ENCODE measurements around the gene FAM83D. TPM values are rescaled to one million over a fixed set of nuclear protein-coding genes. Genes with fewer than 3 reads are reported as not detected.

Gene FAM83D
- total RNA-seq, 5 donors from 2014 or later (not counting 1 experiment from before 2014, with no cell fraction given), result 1.3 to 4.0 (median 2.4) TPM

DNA sequence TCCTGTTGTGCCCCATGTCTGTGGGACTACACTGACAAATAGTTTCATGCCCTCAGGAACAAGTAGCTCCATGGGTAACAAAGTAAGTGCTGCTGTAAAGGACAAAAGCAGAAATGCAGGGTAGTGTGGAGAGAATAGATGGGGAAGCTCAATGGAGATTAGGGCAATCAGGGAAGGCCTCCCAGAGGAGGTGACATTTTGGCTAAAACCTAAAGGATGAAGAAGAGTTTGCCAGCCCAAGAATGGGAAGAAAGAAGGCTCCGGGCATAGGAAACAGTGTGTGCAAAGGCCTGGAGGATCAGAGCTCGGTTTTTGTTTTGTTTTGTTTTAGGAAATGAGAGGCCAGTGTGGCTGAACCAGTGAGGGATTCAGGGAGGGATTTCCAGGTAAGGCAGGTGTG, 43.6 kb upstream of the FAM83D start:
- POLR2A ChIA-PET, result interaction anchor here in 1 of 2 donors (1.5 kb wide), 1 partner anchor 8 kb away, joined by 6 read pairs; no protein-coding TSS in a partner anchor
- DNase-seq (no peak), ATAC-seq (replicated peaks in 1 of 4) (no peak)
- H3K9me3 Mint-ChIP-seq, result no peaks in the 10 kb centered on the region
- CTCF ChIA-PET, result interaction anchor here in 1 of 2 donors (0.9 to 1.3 kb wide), 4 partner anchors 10 to 75 kb away, joined by 3 to 5 read pairs (median 4); no protein-coding TSS in a partner anchor
- Histone ChIP-seq H3K36me3 (ENCODE audit: control insufficient read depth in 2 of 2, extremely low read depth in 1 of 2, insufficient read depth in 1 of 2, low read length in 1 of 2) (peaks cover 6 to 9% of the 10 kb centered on the region in 2 donors), H3K4me1 (ENCODE audit: control insufficient read depth in 1 of 2, extremely low read depth in 1 of 2, insufficient read depth in 2 of 2, low read length in 2 of 2) (peaks cover 0 to 47% of the 10 kb centered on the region in 2 experiments), H3K4me3 (ENCODE audit: control insufficient read depth in 1 of 2, extremely low read depth in 1 of 2, low read length in 1 of 2) (no peak overlapping the region), H3K9me3 (no peaks in the 10 kb centered on the region), H3K27ac (ENCODE audit: low read length) (peak overlapping the region; percentile 21), H3K27me3 (replicated peaks in 1 of 2; ENCODE audit: control insufficient read depth in 2 of 2, extremely low read depth in 1 of 2, insufficient read depth in 2 of 2, low read length in 1 of 2) (no peaks in the 10 kb centered on the region)
- peaks cover 73 to 79% (median 75%) of the 10 kb centered on the region in 3 donors for H3K4me1 Mint-ChIP-seq
- peak overlapping the region; percentile 87 to 95 for H3K27ac Mint-ChIP-seq
- peaks cover 12% of the 10 kb centered on the region for H3K36me3 Mint-ChIP-seq
- H3K27me3 Mint-ChIP-seq, result no peaks in the 10 kb centered on the region
- WGBS (ENCODE audit: insufficient coverage), result 56% methylated on average over 2 of the region's 2 CpGs
- H3K4me3 Mint-ChIP-seq, result peak overlapping the region in 2 of 3 donors; percentile 26 to 35

DNA sequence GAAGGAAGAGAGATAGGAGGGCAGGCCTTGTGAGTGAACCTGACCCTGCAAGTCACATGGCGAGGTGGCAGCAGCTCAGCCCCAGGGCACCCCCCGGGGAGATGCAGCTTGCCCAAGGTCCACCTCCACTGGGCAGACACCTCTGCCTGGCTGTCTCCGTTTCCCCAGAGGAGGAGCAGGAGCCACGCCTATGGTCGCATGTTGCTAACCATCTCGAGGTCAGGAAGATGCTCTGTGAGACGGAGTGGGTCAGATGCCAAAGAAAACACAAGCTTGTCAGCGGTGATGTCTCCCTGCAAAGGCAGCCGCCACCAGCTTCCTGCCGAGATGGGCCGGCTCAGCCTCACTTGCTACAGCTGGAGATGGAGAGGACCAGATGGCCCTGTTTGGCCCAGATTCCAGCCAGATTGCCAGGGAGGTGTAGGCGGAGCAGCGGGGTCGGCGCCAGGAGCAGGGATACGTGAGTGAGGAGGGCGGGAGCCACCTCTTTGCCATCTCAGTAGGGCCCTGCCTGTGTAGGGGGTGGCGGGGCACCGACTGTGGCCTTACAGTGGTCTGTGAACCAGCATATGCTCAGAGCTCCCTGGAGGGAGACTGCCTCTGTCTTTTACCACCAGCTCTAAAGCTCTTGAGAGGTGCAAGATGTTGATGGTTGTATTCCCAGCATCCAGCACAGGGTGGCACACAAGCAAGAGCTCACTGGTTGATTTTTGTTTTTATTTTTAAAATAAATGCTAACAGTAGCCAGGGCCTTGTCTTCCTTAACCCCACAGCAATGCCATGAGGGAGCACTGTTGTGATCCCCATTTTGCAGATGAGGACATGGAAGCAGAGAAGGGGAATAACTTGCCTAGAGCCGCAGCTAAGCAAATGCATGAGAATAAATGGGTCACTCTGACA, 42.9 kb upstream of the FAM83D start:
- Mint-ChIP-seq H3K9me3 (no peaks in the 10 kb centered on the region), H3K27ac (peak overlapping the region; percentile 87 to 95), H3K27me3 (no peaks in the 10 kb centered on the region), H3K36me3 (peaks cover 12% of the 10 kb centered on the region), H3K4me1 (peaks cover 65 to 71% (median 67%) of the 10 kb centered on the region in 3 donors), H3K4me3 (peak overlapping the region; percentile 1 to 35 (median 26))
- peaks cover 6 to 12% of the 10 kb centered on the region in 2 donors for H3K36me3 ChIP-seq (ENCODE audit: control insufficient read depth in 2 of 2, extremely low read depth in 1 of 2, insufficient read depth in 1 of 2, low read length in 1 of 2)
- H3K4me1 ChIP-seq (ENCODE audit: control insufficient read depth in 1 of 2, extremely low read depth in 1 of 2, insufficient read depth in 2 of 2, low read length in 2 of 2), result peaks cover 0 to 54% of the 10 kb centered on the region in 2 experiments
- 67% methylated on average over 18 of the region's 20 CpGs for WGBS (ENCODE audit: insufficient coverage)
- H3K4me3 ChIP-seq (ENCODE audit: control insufficient read depth in 1 of 2, extremely low read depth in 1 of 2, low read length in 1 of 2), result no peak overlapping the region
- no peaks in the 10 kb centered on the region for H3K27me3 ChIP-seq (replicated peaks in 1 of 2; ENCODE audit: control insufficient read depth in 2 of 2, extremely low read depth in 1 of 2, insufficient read depth in 2 of 2, low read length in 1 of 2)
- CTCF ChIA-PET, result interaction anchor here (0.6 to 1.3 kb wide), 6 partner anchors 9 to 94 kb away, joined by 3 to 5 read pairs (median 4); no protein-coding TSS in a partner anchor
- peak overlapping the region; percentile 21 for H3K27ac ChIP-seq (ENCODE audit: low read length)
- peak; percentile 37 to 74 (median 42) for ATAC-seq (replicated peaks in 1 of 4)
- POLR2A ChIA-PET, result interaction anchor here in 1 of 2 donors (0.8 to 1.5 kb wide), 2 partner anchors 9 to 120 kb away, joined by 3 to 6 read pairs; no protein-coding TSS in a partner anchor
- no peaks in the 10 kb centered on the region for H3K9me3 ChIP-seq
- DNase-seq, result peak in 1 of 35 experiments; percentile 24

DNA sequence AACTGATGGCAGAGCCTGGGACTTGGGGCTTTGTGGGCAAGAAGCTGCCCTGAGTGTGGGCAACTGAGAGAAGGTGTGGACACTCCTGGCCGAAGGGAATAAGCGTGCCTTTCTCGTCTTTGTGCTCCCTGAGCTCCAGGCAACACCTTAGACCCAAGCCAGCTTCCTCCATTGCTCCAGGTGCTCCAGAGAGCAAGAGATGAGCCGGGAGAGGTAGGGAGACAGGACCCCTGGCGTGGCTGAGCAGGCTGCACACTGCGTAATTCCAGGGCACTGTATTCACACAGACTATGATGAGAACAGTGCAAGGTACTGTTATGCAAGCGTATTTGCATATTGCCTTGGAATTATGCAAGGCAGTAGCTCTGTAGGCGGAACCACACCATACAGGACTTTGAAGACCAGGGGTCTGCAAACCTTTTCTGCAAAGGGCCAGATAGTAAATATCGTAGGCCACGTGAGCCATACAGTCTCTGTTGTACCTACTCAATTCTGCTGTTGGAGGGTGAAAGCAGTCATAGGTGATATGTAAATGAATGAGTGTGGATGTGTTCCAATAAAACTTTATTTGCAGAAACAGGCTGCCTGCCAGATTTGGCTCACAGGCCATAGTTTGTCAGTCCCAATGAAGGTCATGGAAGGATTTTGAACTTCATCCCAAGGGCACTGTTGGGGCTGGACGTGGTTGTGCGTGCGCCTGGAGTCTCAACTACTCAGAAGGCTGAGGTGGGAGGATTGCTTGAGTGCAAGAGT, 42.1 kb upstream of the FAM83D start:
- Histone ChIP-seq H3K4me3 (ENCODE audit: control insufficient read depth in 1 of 2, extremely low read depth in 1 of 2, low read length in 1 of 2) (no peak overlapping the region), H3K9me3 (no peaks in the 10 kb centered on the region), H3K4me1 (ENCODE audit: control insufficient read depth in 1 of 2, extremely low read depth in 1 of 2, insufficient read depth in 2 of 2, low read length in 2 of 2) (peaks cover 0 to 53% of the 10 kb centered on the region in 2 experiments), H3K27ac (ENCODE audit: low read length) (no peak overlapping the region), H3K36me3 (ENCODE audit: control insufficient read depth in 2 of 2, extremely low read depth in 1 of 2, insufficient read depth in 1 of 2, low read length in 1 of 2) (peaks cover 6 to 12% of the 10 kb centered on the region in 2 donors), H3K27me3 (replicated peaks in 1 of 2; ENCODE audit: control insufficient read depth in 2 of 2, extremely low read depth in 1 of 2, insufficient read depth in 2 of 2, low read length in 1 of 2) (no peaks in the 10 kb centered on the region)
- peaks cover 57 to 63% (median 59%) of the 10 kb centered on the region in 3 donors for H3K4me1 Mint-ChIP-seq
- H3K4me3 Mint-ChIP-seq, result no peak overlapping the region
- H3K27ac Mint-ChIP-seq, result peak overlapping the region; percentile 39 to 58
- H3K27me3 Mint-ChIP-seq, result no peaks in the 10 kb centered on the region
- H3K36me3 Mint-ChIP-seq, result peaks cover 12% of the 10 kb centered on the region
- ATAC-seq (replicated peaks in 1 of 4) (no peak), DNase-seq (no peak)
- CTCF ChIA-PET, result interaction anchor here (1.0 to 1.2 kb wide), 2 partner anchors 9 to 94 kb away, joined by 3 to 5 read pairs; no protein-coding TSS in a partner anchor
- POLR2A ChIA-PET, result interaction anchor here (0.6 to 1.5 kb wide), 5 partner anchors 9 to 163 kb away, joined by 3 to 6 read pairs (median 4); no protein-coding TSS in a partner anchor
- H3K9me3 Mint-ChIP-seq, result no peaks in the 10 kb centered on the region
- WGBS (ENCODE audit: insufficient coverage), result 92% methylated on average over 10 of the region's 13 CpGs

DNA sequence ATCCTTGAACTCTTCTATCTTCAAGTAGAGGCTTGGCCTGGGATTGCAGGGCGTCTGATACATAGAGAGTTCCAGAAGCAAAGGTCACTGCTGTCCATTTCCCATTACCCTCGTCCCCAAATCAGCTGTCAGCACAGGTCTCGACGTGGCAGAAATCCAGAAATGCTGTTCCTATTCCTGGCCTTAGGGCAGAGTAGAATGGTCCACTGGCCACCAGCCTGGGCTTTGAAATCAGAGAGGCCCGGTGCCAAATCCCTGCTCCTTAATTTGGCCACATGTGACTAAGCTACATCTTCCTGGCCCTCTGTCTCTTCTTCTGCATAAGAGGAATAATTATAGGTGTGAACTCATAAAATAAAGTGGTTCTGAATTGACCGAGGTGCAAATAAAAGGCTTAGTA, 40.9 kb upstream of the FAM83D start:
- ChIA-PET CTCF (interaction anchor here in 1 of 2 donors (0.7 kb wide), 1 partner anchor 46 kb away, joined by 3 read pairs; no protein-coding TSS in a partner anchor), POLR2A (no interaction called here)
- peaks cover 49 to 57% (median 51%) of the 10 kb centered on the region in 3 donors for H3K4me1 Mint-ChIP-seq
- H3K27me3 Mint-ChIP-seq, result no peaks in the 10 kb centered on the region
- 100% methylated on average over 4 of the region's 6 CpGs for WGBS (ENCODE audit: insufficient coverage)
- H3K4me1 ChIP-seq (ENCODE audit: control insufficient read depth in 1 of 2, extremely low read depth in 1 of 2, insufficient read depth in 2 of 2, low read length in 2 of 2), result peaks cover 0 to 56% of the 10 kb centered on the region in 2 experiments
- no peaks in the 10 kb centered on the region for H3K9me3 Mint-ChIP-seq
- peaks cover 12 to 17% of the 10 kb centered on the region in 2 donors for H3K36me3 ChIP-seq (ENCODE audit: control insufficient read depth in 2 of 2, extremely low read depth in 1 of 2, insufficient read depth in 1 of 2, low read length in 1 of 2)
- DNase-seq, result no peak
- peaks cover 13% of the 10 kb centered on the region for H3K36me3 Mint-ChIP-seq
- H3K4me3 Mint-ChIP-seq, result no peak overlapping the region
- H3K9me3 ChIP-seq, result no peaks in the 10 kb centered on the region
- no peak overlapping the region for H3K27ac ChIP-seq (ENCODE audit: low read length)
- no peak overlapping the region for H3K4me3 ChIP-seq (ENCODE audit: control insufficient read depth in 1 of 2, extremely low read depth in 1 of 2, low read length in 1 of 2)
- ATAC-seq (replicated peaks in 1 of 4), result no peak
- H3K27ac Mint-ChIP-seq, result peak overlapping the region in 1 of 2 donors; percentile 69
- no peaks in the 10 kb centered on the region for H3K27me3 ChIP-seq (replicated peaks in 1 of 2; ENCODE audit: control insufficient read depth in 2 of 2, extremely low read depth in 1 of 2, insufficient read depth in 2 of 2, low read length in 1 of 2)

DNA sequence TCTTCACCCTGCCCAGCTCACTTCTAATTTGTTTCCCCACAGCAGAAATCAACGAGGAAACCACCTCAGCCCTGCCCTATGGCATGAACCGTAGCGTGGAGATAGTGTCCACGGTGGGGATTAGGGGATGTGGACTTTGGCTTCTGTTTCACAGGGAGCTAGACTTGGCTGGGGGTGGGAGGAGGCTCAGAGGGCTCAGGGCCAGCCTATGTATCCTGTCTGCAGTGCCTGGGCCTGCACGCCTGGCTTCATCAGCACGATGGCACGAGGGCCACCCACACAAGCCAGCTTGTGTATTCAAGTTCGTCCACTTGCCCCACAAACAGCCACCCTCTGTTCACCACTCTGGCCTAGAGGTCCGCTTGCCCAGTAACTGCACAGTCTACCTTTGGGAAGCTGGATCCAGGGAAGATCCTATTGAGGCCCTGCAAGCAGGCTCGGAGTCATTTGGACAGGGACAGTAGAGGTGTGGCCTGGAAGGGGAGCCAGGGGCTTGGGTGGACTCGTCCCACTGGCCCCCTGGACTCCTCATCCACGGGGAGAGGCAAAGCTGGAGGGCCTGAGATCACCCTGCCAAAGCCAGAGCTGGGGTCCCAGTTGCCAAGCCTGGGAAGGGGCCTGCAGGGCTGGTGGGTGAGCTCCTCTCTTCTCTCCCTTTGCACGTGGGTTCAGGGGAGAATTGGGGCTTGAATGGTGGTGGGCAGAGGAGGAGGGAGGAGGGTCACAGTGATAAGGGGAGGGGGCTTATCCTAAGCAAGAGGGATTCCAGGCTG, 38.0 kb upstream of the FAM83D start:
- peaks cover 30 to 47% (median 41%) of the 10 kb centered on the region in 3 donors for H3K4me1 Mint-ChIP-seq
- peaks cover 6% of the 10 kb centered on the region for H3K36me3 Mint-ChIP-seq
- Histone ChIP-seq H3K4me1 (ENCODE audit: control insufficient read depth in 1 of 2, extremely low read depth in 1 of 2, insufficient read depth in 2 of 2, low read length in 2 of 2) (peaks cover 4 to 44% of the 10 kb centered on the region in 2 experiments), H3K4me3 (ENCODE audit: control insufficient read depth in 1 of 2, extremely low read depth in 1 of 2, low read length in 1 of 2) (no peak overlapping the region), H3K9me3 (no peaks in the 10 kb centered on the region), H3K27me3 (replicated peaks in 1 of 2; ENCODE audit: control insufficient read depth in 2 of 2, extremely low read depth in 1 of 2, insufficient read depth in 2 of 2, low read length in 1 of 2) (no peaks in the 10 kb centered on the region), H3K36me3 (ENCODE audit: control insufficient read depth in 2 of 2, extremely low read depth in 1 of 2, insufficient read depth in 1 of 2, low read length in 1 of 2) (peaks cover 13 to 22% of the 10 kb centered on the region in 2 donors), H3K27ac (ENCODE audit: low read length) (no peak overlapping the region)
- H3K9me3 Mint-ChIP-seq, result no peaks in the 10 kb centered on the region
- WGBS (ENCODE audit: insufficient coverage), result 91% methylated on average over 6 of the region's 13 CpGs
- DNase-seq (no peak), ATAC-seq (replicated peaks in 1 of 4) (no peak)
- H3K4me3 Mint-ChIP-seq, result no peak overlapping the region
- ChIA-PET CTCF (interaction anchor here in 1 of 2 donors (1.1 kb wide), 1 partner anchor 10 kb away, joined by 3 read pairs; no protein-coding TSS in a partner anchor), POLR2A (interaction anchor here in 1 of 2 donors (0.6 to 0.9 kb wide), 2 partner anchors 9 to 13 kb away, joined by 3 read pairs; no protein-coding TSS in a partner anchor)
- no peaks in the 10 kb centered on the region for H3K27me3 Mint-ChIP-seq
- H3K27ac Mint-ChIP-seq, result peak overlapping the region; percentile 59 to 69
